ENCODE data around the gene CACNA1G.

Gene CACNA1G

DNA sequence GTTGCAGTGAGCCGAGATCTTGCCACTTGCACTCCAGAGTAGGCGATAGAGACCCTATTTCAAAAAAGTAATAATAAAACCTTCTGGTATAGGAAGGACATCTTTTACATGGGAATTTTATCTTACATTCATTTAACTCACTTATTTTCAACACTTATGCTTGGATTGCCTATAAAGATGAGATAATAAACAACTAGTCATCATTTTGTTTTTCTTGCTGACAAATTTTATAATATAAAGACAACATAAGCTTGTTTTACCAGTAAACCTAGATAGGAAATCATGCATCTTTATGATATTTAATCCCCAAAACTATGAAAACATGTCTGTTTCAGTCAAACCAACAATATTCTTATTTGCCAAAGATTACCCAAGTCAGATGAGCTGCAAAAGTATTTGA, 91.1 kb downstream of the CACNA1G start:
- DNase-seq (ENCODE audit: low read depth in 2 of 2): no peak

DNA sequence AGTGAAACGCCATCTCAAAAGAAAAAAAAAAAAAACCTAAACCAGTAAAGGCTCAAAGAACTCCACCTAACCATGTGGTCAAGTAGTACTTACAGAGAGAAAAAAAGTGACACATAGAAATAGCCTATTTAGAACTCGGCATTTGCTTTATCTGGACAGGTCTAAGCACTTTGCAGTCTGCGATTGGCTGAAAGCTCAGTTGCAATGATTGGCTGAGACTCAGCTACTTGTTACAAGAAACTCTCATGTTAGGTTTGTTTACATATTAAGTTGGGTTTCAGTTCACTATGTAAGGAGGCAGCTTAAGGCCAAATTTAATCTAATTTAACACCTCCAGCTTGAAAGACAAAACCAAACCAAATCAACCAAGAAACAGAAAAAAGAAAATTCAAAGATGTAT, 93.2 kb downstream of the CACNA1G start:
- no peak for DNase-seq (ENCODE audit: low read depth in 2 of 2)

DNA sequence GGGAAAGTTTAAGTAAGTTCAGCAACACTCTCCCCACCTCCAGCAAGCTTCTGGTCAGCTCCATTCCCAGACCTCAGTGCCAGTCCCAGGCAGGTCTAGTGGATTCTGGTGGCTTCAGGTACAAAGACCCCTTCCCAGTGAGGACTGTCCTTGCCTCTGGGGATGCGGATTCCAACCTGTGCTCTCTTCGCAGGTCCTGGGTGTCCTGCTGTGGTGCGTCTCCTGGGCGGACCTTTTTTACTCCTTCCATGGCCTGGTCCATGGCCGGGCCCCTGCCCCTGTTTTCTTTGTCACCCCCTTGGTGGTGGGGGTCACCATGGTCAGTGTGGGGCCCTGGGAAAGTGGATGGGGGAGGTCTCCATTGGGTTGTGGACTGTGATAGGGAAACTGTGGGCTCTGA, 96.0 kb downstream of the CACNA1G start:
- no peak for DNase-seq (ENCODE audit: low read depth in 2 of 2)

GRCh38 chr17:50657054-50657453, 96.5 kb downstream of the CACNA1G start:
- no peak for DNase-seq (ENCODE audit: low read depth in 2 of 2)

DNA sequence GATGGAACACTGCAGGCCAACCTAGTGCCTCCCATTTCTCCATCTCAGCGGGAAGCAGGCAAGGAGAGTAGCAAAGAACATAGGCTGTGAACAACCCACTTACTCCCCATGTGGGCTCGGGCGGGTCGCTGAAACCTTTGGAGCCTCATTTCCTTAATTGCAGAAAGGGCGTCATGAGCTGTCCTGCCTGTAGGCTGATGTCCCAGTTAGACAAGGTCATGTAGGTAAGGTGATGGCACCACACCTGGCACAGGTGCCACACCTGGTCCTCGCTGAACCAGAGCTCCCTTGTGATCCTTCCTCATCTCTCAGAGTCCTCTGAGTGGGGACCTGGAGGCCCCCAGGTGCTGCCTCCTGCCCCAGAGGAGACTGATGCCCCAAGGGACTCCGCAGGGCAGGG, 97.1 kb downstream of the CACNA1G start:
- no peak for DNase-seq (ENCODE audit: low read depth in 2 of 2)

DNA sequence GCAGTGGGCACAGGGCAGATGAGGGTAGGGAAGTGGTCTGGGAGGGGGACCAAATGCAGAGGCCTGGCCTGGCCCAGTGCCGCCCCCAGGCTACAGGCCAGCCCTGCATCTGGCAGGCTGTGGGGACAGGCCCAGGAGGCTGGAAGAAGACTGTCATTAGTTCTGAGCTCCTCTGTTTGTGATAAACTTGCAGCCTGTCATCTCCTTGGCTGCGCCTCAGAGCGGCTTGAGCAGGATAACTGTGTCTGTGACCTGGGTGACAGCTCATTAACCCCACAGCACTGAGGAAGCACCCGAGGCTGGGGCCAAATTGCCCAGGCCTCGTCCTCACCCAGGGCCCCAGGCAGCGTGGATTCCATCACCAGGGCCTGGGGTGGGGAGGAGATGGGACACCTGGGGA, 98.1 kb downstream of the CACNA1G start:
- DNase-seq (ENCODE audit: low read depth in 2 of 2): no peak

DNA sequence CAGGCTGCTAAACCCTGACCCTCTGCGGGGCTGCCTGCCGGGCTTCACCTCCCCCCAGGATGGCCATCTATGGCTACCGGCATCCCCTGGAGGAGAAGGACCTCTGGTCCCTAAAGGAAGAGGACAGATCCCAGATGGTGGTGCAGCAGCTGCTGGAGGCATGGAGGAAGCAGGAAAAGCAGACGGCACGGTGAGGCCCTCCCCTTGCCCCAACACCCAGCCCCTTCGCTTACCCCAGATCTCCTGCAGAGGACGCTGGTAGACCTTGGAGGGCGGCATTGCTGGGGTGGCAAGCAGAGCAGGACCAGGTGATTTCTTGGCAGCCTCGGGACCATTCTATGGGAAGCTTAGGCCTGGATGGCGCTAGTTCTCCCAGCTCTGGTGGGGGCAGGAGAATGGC, 98.7 kb downstream of the CACNA1G start:
- DNase-seq (ENCODE audit: low read depth in 2 of 2): no peak

DNA sequence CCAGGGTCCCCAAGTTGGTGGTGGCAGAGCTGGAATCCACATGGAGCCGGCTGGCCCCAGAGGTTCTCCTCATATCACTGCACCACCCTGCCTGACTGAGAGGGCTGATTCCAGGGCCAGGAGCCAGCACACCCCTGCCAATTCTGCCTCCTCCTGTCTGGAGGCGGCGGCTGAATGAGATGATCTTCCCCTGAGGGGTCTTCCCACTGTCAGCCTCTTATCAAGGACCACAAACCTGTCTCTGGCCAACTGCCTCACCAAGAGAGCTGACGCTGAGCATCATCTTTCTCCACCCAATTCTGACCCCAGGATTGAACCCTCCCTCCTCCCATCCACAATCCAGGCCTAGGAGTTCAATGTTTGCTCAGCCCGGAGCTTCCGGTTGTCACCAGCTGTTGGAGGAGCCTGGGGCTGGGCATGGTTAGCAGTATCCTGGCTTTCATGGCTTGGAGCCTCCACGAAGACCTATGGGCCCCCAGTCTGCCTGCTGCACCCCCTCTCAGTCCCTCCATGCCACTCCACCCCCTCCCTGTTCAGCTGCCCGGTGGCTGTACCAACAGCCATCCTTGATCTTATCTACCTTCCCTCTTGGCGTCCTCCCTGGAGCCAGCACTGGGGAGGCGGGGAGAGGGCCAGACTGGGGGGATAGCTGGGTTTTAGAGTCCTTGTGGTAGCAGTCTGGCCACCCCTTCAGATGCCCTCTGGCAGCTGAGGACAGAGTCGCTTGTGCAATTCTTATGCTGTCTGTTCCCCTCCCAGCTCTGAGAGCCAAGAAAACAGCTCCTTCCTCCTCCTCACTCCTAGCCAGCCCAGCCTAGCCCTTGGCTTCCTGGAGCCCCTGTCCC, 99.7 kb downstream of the CACNA1G start:
- no peak for DNase-seq (ENCODE audit: low read depth in 2 of 2)

GRCh38 chr17:50660887-50661345, 100.4 kb downstream of the CACNA1G start:
- DNase-seq (ENCODE audit: low read depth in 2 of 2): no peak

DNA sequence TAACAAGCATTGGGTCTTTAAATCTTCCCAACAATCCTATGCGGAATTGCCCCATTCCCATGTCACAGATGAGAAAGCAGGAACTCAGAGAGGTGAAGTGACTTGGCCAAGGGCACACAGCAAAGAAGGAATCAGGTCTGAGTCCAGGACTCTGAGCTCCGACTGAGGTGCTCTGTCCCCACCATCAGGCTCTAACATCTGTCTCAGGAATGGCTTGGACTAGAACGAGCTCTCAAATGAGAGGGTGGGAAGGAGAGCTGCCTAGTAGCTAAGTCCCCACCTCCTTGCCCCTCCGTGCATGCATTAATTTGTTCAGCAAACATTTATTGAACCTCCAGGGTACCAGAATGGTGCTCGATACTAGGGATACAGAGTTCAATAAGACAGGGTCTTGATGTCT, 100.8 kb downstream of the CACNA1G start:
- no peak for DNase-seq (ENCODE audit: low read depth in 2 of 2)

DNA sequence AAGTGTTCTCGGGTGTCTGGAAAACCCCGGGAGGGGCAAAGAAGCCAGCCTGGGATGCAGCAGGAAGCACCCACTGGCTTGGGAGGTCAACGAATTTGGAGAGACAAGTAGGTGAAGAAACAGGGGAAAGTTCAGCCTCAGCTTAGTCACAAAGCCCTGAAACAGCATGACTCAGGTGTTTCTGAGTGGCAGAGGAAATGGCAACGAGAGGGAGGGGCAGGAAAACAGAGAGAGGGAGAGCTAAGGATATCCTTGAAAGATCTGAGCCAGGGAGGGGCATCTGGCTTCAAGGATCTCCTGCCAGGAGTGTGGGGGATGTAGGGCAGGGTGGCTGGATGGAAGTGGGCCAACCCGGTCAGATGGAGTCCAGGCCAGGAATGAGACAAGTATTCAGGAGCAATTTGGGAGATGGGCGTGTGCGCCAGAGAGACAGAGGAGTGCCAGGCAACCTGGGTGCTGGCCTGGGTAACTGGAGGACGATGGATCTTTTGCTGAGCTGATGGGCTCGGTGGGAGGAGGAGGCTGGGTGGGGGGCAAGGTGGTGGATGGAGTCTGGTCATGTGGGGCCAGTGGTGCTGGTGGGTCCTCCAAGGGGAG, 101.4 kb downstream of the CACNA1G start:
- DNase-seq (ENCODE audit: low read depth in 2 of 2): no peak

GRCh38 chr17:50662632-50663225, 102.2 kb downstream of the CACNA1G start:
- DNase-seq (ENCODE audit: low read depth in 2 of 2): no peak

GRCh38 chr17:50663812-50664374, 103.4 kb downstream of the CACNA1G start:
- no peak for DNase-seq (ENCODE audit: low read depth in 2 of 2)

DNA sequence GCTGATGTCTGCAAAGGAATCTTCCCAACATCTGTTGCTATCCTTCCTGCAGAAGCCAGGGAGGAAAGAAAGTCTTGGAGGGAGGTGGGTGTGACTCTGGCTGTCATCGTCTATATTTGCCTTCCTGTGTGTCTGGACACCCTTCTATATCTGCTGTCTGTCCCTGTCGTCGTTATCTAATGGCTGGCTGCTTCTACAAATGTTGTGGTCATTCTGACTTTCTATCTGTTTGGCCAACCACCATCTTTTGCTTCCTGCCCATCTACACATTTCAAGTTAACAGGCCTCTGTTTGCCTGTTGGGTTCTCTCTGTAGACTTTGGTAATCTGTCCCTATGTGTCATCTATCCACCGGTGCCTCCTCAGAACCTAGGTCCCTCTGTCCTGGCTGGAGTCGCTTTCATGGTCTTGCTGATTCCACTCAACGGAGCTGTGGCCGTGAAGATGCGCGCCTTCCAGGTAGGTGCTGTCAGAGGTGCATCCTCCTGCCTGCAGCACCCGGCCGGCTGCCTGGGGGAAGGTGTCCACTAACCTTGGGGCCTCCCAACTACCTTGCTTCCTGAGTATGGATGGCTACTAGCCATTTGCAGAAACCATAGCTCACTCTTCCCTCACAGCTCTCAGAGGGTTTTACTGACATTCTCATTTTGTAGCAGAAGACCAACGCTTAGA, 104.4 kb downstream of the CACNA1G start:
- no peak for DNase-seq (ENCODE audit: low read depth in 2 of 2)

DNA sequence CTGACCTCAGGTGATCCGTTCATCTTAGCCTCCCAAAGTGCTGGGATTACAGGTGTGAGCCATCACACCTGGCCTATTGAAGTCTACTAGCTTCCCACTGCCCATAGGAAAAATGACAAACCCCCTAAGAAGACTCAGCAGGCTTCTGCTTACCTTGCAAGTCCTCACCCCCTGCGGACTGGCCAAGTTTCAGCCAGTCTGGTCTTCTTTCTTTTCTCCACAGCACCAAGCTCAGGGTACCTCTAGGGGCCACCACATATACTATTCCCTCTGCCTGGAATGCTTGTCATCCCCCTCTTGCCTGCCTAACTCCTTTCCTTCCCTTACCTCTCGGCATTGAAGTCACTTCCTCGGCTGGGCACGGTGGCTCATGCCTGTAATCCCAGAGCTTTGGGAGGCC, 105.3 kb downstream of the CACNA1G start:
- DNase-seq (ENCODE audit: low read depth in 2 of 2): no peak

DNA sequence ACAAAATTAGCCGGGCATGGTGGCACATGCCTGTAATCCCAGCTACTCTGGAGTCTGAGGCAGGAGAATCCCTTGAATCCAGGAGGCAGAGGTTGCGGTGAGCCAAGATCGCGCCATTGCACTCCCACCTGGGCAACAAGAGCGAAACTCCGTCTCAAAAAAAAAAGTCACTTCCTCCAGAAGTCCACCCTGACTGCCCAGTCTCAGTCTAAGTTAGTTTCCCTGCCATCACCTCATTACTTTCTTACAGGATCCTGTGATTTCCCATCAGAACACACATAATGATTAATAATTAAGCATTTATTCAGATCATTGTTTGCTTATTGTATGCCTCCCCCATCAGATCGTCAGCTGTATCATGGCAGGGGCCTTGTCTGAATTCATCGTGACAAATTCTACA, 105.8 kb downstream of the CACNA1G start:
- no peak for DNase-seq (ENCODE audit: low read depth in 2 of 2)

GRCh38 chr17:50667259-50668024, 106.9 kb downstream of the CACNA1G start:
- no peak for DNase-seq (ENCODE audit: low read depth in 2 of 2)

DNA sequence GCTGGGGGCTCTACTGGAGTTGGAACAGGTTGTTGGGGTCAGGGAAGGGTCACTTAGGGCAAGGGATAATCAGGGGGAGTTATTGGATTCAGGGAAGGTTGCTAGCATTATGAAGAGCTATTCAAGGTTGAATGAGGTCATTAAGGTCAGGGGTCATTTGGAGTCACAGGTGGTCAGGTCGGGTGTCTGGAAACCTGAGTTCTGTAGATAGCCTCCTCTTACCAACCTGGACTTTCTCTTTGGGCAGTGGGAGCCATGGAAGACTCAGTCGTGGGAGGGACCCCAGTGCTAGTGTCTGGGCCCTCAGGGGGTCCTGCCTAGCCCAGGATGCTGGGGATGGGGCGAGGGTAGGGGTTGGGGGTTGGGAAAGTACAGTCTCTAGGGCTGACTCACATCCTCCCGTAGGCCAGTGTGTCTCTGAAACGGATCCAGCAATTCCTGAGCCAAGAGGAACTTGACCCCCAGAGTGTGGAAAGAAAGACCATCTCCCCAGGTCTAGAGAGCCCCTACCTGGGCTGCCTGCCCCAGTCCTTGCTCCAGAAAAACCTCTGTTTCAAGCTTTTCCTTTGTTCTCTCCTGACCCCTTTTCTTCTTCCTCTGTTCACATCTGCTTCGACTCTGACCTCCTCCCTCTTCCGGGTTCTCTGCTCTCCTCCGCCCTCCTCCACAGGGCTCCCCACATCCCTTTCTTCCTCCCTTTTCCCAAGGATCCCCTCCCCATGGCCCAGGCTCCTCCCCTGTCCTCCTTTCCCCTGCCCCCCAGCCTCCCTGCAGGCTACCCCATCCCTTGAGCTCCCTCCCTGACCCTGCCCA, 107.7 kb downstream of the CACNA1G start:
- DNase-seq (ENCODE audit: low read depth in 2 of 2): no peak

DNA sequence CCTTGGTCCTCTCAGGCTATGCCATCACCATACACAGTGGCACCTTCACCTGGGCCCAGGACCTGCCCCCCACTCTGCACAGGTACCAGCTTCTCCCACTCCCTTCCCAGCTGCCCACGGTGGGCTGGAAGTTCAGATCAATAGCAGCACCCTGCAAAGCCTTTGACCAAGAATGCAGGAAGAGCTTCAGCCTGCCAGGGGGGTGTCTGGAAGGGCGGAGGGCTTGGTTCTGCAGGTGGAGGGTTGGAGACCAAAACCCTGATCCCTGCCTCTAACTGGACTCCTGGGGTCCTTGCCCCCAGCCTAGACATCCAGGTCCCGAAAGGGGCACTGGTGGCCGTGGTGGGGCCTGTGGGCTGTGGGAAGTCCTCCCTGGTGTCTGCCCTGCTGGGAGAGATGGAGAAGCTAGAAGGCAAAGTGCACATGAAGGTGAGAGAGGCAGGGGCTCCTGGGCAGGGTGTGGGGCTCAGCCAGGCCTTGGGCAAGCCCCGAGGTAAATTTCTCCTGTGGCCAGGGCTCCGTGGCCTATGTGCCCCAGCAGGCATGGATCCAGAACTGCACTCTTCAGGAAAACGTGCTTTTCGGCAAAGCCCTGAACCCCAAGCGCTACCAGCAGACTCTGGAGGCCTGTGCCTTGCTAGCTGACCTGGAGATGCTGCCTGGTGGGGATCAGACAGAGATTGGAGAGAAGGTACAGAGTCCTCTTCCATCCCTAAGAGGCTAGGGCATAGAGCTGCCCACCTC, 108.5 kb downstream of the CACNA1G start:
- DNase-seq (ENCODE audit: low read depth in 2 of 2): no peak

- no peak for DNase-seq (ENCODE audit: low read depth in 2 of 2)
Measured at GRCh38 chr17:50672071-50672470, 111.6 kb downstream of the CACNA1G start.
